ENCODE data around the gene MRPL36. TPM values are rescaled to one million over a fixed set of nuclear protein-coding genes. Genes with fewer than 3 reads are reported as not detected.

The MRPL36 gene
- total RNA-seq, 1 donor from 2014 or later, result 21.4 TPM

- Histone ChIP-seq H3K4me1 (no peaks in the 10 kb centered on the region), H3K27ac (no peak overlapping the region), H3K27me3 (no peaks in the 10 kb centered on the region), H3K9me3 (no peaks in the 10 kb centered on the region), H3K4me3 (no peak overlapping the region), H3K36me3 (no peaks in the 10 kb centered on the region)
- TF ChIP-seq, protein P1, sequence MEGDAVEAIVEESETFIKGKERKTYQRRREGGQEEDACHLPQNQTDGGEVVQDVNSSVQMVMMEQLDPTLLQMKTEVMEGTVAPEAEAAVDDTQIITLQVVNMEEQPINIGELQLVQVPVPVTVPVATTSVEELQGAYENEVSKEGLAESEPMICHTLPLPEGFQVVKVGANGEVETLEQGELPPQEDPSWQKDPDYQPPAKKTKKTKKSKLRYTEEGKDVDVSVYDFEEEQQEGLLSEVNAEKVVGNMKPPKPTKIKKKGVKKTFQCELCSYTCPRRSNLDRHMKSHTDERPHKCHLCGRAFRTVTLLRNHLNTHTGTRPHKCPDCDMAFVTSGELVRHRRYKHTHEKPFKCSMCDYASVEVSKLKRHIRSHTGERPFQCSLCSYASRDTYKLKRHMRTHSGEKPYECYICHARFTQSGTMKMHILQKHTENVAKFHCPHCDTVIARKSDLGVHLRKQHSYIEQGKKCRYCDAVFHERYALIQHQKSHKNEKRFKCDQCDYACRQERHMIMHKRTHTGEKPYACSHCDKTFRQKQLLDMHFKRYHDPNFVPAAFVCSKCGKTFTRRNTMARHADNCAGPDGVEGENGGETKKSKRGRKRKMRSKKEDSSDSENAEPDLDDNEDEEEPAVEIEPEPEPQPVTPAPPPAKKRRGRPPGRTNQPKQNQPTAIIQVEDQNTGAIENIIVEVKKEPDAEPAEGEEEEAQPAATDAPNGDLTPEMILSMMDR (IDR thresholded peaks at IDR 0.05), result no peak
- no peak for DNase-seq (ENCODE audit: low spot score in 2 of 2)
- intact Hi-C loops (cut with DNase I), result no loop called here
Observed at GRCh38 chr5:1756481-1756880, 43.2 kb downstream of the MRPL36 start.

GRCh38 chr5:1755321-1755949 is 44.2 kb downstream of the MRPL36 start:
- H3K36me3 ChIP-seq, result no peaks in the 10 kb centered on the region
- no peaks in the 10 kb centered on the region for H3K27me3 ChIP-seq
- no peak overlapping the region for H3K4me3 ChIP-seq
- intact Hi-C loops (cut with DNase I), result no loop called here
- TF ChIP-seq, protein P1 (IDR thresholded peaks at IDR 0.05), result no peak
- no peaks in the 10 kb centered on the region for H3K4me1 ChIP-seq
- H3K27ac ChIP-seq, result no peak overlapping the region
- DNase-seq (ENCODE audit: low spot score in 2 of 2), result peak in 1 of 2 donors; percentile 45
- H3K9me3 ChIP-seq, result no peaks in the 10 kb centered on the region

DNA sequence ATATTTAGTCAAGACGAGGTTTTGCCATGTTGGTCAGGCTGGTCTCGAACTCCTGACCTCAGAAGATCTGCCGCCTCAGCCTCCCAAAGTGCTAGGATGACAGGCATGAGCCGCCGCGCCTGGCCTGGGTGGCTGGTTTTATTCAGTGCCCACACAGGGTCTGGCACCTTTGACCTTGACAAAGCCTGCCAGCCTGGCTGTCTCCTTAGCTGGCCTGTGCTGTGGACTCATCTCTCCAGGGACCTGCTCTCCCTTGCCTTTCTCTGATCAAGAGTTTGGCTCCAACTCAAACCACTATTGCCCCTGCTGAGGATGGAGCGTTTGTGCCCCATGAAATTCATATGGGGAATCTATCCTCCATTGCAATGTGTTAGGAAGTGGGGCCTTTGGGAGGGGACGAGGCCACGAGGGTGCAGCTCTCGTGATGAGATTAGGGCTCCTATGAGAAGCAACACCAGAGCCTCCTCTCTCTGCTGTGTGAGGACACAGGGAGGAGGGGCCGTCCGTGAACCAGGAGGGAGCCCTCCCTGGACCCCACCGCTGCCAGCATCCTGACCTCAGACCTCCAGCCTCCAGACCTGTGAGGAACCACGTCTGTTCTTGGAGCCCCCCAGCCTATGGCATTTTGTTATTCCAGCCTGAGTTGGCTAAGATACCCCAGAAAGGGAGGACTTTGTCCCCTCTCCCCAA is 45.0 kb downstream of the MRPL36 start:
- intact Hi-C loops (cut with DNase I), result no loop called here
- DNase-seq (ENCODE audit: low spot score in 2 of 2), result peak in 1 of 2 donors; percentile 38
- TF ChIP-seq, protein P1 (IDR thresholded peaks at IDR 0.05), result no peak
- Histone ChIP-seq H3K4me3 (no peak overlapping the region), H3K9me3 (no peaks in the 10 kb centered on the region), H3K27me3 (no peaks in the 10 kb centered on the region), H3K4me1 (no peaks in the 10 kb centered on the region), H3K27ac (no peak overlapping the region), H3K36me3 (no peaks in the 10 kb centered on the region)

- Histone ChIP-seq H3K36me3 (no peaks in the 10 kb centered on the region), H3K4me3 (no peak overlapping the region), H3K4me1 (no peaks in the 10 kb centered on the region), H3K27me3 (no peaks in the 10 kb centered on the region), H3K27ac (no peak overlapping the region), H3K9me3 (no peaks in the 10 kb centered on the region)
- intact Hi-C loops (cut with DNase I), result no loop called here
- DNase-seq (ENCODE audit: low spot score in 2 of 2), result peak in 1 of 2 donors; percentile 39
- TF ChIP-seq, protein P1 (IDR thresholded peaks at IDR 0.05), result no peak
Observed at GRCh38 chr5:1753490-1753889, 46.1 kb downstream of the MRPL36 start.

- TF ChIP-seq, protein P1 (IDR thresholded peaks at IDR 0.05), result no peak
- intact Hi-C loops (cut with DNase I), result no loop called here
- Histone ChIP-seq H3K27me3 (no peaks in the 10 kb centered on the region), H3K9me3 (no peaks in the 10 kb centered on the region), H3K36me3 (no peaks in the 10 kb centered on the region), H3K27ac (no peak overlapping the region), H3K4me3 (no peak overlapping the region), H3K4me1 (no peaks in the 10 kb centered on the region)
- DNase-seq (ENCODE audit: low spot score in 2 of 2), result peak in 1 of 2 donors; percentile 21
Observed at GRCh38 chr5:1752881-1753280, 46.8 kb downstream of the MRPL36 start.

All from ascending aorta (tissue), 2 donors.